ENCODE measurements around the gene ZNF804A.

- TF ChIP-seq CTCF (IDR thresholded peaks at IDR 0.05; ENCODE audit: borderline replicate concordance, extremely low read depth, low read length, poor library complexity, severe bottlenecking) (no peak), EZH2 (IDR thresholded peaks at IDR 0.05; ENCODE audit: borderline replicate concordance, low read depth, low read length, severe bottlenecking) (no peak)
Measured at GRCh38 chr2:184637781-184638180, 39.5 kb downstream of the ZNF804A start.
